Stimulated activated CD4-positive, alpha-beta T cell treated with anti-CD3 and anti-CD28 coated beads, Interleukin-1b, Interleukin-23, amount 100 ng/mL, for 4 hours (primary cell): ENCODE data around the gene SLC16A10.

Experiments
- DNase-seq, 2 donors: peaks; one replicate each; pipeline ENCODE4 v3.0.0-alpha.2; 2020; ENCODE audit warnings: low read depth in 2 of 2

SLC16A10 gene

DNA sequence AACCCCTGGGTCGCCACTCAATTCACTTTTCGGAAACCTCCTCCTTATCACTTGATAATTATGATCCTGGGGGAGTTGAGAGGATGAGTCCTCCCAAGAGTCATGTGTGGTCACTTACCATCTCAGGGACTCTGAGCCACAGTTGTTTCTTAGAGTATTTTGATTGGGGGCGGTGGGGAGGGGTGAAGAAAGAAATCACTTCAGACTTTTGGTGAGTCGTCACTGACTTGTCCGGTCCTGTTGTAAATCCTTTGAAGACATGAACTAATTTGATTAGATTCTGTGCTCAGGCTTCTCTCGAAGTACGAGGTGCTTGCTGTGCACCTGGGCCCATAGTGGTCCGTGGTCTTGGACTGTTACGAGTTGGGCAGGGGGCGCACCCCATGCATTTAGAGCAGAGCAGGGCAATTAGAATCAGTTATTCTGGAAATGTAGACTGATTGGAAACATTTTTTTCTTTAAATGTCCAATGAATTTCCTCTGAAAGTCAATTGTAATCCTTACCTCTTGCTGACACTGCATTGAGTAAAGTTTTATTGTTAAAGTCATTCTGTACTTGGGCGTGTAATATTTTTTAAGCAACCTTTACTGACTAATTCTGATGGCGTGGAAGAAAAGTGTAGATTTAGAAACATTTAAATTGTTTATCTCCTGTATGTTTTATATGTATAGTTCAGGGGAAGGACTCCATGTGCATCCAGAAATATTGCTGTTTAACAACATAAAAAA is 173.4 kb downstream of the SLC16A10 start:
- DNase-seq, result no peak

DNA sequence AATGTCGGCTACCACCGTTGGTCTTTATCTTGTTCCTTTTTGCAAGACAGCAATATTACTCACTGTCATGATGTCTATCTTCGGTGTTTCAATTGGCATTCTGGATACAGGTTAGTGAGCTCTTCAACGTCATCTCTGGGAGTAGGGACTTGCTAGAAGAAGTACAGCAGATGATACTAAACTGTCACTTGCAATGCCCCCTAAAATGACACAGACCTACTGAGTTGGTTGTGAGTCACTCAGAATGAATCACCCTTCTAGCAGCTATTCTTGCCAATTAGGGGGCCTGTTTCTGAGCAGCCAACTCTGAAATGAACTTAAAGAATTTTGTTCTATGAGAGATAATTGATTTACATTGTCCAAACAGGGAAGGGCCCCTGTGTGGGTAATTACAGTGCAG is 176.5 kb downstream of the SLC16A10 start:
- no peak for DNase-seq

DNA sequence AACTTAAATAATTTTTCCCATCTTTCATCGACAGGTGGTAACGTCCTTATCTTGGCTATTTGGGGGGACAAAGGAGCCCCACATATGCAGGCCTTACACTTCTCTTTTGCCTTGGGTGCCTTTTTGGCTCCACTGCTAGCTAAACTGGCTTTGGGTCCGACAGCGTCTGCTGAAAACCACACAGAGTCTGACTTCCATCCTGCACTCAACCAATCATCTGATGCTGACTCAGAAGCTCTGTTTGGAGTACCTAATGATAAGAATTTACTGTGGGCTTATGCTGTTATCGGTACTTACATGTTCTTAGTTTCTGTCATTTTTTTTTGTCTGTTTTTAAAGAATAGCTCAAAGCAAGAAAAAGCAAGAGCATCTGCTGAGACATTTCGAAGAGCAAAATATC is 178.5 kb downstream of the SLC16A10 start:
- no peak for DNase-seq

DNA sequence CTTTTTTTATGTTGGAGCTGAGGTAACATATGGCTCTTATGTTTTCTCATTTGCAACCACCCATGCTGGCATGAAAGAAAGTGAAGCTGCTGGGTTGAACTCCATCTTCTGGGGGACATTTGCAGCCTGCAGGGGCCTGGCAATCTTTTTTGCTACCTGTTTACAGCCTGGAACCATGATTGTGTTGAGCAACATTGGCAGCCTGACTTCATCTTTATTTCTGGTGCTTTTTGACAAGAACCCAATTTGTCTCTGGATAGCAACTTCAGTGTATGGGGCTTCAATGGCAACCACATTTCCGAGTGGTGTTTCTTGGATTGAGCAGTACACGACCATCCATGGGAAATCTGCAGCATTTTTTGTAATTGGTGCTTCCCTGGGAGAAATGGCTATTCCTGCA is 179.0 kb downstream of the SLC16A10 start:
- DNase-seq, result no peak

DNA sequence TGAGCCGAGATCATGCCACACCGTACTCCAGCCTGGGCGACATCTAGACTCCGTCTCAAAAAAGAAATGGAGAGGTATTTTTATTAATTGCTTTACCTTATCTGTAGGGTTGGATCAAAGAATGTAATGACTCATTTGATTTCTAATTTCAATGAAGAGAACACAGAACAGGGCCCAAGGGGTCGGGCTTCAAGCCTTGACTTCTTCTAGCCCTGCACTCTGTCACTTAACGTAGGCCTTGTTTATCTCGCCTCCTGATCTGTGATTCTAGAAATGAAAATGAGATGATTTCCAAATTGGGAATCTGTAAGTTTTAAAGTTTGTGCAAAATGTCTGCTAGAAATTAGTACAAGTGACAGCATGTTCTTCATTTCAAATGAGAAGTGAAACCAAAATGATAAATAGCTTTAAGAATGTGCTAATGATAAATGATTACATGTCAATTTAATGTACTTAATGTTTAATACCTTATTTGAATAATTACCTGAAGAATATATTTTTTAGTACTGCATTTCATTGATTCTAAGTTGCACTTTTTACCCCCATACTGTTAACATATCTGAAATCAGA is 180.5 kb downstream of the SLC16A10 start:
- no peak for DNase-seq

DNA sequence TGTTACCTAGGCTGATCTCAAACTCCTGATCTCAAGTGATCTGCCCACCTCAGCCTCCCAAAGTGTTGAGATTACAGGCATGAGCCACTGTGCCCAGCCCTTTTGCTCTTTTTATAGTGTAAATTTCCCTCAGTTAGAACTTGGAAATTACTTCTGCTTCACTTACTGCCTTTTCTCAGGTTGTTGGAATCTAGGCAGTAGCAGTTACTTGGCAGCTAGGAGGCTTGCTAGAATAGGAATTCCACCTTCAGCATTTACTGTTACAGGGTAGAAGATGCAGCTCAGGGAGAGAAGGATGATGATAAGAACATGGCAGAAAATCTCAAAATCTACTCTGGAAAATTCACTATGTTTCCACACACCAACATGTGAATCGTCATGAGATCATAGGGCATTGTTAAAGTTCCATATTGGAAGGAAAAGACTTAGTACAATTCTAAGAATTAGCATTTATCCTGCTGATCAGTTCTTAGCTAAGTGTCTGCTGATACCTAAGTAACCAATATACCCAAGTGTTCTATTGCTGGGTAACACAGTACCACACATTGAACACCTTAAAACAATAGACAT is 182.2 kb downstream of the SLC16A10 start:
- no peak for DNase-seq

DNA sequence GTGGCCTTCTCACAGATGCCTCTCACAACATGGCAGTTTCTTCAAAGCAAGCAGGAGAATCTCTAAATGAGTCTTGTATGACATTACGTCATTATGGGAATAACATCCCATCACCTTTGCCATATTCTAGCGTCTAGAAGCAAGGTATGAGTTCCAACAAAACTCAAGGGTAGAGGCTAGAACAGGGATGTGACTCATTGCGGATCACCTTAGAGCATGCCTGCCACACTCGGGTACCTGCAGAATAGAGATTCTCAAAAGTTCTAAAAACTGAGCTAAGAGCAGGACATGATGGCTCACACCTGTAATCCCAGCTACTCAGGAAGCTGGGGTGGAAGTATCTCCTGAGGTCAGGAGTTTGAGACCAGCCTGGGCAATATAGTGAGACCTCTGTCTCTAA is 182.8 kb downstream of the SLC16A10 start:
- DNase-seq, result no peak

DNA sequence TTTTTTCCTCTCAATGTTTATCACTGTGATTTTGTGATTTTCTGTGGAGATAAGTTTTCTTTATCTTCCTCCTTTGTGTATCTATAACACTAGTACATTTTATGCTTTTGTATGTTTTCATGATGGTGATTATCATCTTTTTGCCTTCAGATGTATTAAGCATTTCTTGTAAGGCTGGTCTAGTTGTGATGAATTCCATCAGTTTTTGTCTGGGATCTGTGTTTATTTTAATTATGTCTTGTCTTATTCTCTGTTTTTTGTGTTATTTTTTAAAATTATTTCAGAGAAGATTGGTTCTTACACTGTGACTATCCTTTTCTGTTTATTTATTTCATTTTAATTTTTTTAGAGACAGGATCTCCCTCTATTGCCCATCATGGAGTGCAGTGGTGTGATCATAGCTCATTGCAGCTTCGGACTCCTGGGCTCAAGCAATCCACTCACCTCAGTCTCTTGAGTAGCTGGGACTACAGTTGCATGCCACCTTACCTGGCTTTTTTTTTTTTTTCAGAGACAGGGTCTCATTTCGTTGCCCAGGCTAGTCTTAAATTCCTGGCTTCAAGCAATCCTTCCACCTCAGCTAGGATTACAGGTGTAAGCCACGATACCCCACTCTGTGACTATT is 187.4 kb downstream of the SLC16A10 start:
- no peak for DNase-seq

DNA sequence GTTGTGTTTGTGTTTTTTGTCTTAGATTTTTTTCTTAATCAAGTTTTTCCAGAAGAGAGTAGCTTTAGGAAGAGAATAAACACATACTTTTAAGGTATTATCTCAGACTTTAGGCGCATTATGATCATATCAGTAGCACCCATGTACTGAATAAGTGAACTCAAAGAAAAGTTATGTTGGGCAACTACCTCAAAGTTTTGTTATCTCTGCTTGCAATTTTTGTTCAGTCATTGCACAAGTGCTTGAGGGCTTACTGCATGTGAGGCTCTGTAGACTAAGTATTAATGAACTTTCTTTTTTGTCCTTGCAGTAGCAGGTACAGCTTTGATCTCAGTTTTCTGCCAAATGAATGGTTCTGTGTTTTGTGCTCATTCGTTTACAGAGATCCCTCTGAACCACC is 189.0 kb downstream of the SLC16A10 start:
- no peak for DNase-seq

DNA sequence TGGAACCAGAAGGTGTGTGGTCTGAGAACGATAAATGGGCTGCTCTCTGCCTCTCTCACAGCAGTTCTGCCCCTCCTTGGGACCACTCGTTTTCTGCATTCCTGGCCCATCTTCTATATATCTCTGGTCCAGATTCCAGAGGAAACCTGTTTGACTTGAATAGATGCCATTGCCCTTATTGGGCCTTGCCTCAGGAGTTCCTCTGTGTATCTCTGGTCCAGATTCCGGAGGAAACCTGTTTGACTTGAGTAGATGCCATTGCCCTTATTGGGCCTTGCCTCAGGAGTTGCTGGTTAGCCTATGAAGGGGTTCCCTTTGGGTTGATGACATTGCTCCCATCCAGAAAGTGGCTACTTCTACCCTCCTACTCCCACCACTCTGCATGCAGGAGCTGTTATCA is 189.4 kb downstream of the SLC16A10 start:
- DNase-seq, result no peak

DNA sequence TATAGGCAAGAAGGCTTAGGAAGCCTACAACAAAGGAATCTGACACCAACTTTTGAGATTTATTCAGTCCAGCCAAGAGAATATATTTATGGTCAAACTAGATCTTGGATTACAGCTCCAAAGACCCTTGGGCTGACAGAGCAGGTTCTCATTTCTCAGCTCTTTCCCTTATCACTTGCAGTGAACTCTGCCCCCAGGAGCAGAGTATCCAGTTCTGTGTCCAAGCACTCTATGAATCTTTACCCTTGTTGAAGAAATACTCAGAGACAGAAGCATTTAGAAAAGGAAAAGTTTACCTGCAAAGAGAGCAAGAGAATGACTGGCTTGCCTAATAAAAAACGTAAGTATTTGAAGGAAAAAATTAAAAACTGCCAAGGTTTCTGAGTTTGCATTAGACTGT is 190.5 kb downstream of the SLC16A10 start:
- DNase-seq, result no peak

DNA sequence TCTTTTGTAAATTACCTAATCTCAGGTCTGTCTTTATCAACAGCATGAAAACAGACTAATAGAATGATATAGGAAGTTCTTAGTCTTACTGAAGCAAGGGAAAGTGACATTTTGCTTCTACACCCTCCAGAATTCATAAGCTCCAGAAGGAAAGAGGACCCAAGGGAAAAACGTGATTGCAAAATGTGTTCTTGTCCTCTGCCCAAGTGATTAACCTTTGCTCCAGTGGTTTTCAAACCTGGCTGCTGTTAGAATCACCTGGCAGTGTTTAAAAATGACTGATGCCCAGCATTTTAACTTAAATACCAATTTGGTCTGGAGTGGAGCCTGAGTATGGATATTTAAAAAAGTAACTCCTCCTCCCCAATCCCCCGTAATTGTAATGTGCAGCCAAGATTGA is 191.4 kb downstream of the SLC16A10 start:
- DNase-seq, result no peak

DNA sequence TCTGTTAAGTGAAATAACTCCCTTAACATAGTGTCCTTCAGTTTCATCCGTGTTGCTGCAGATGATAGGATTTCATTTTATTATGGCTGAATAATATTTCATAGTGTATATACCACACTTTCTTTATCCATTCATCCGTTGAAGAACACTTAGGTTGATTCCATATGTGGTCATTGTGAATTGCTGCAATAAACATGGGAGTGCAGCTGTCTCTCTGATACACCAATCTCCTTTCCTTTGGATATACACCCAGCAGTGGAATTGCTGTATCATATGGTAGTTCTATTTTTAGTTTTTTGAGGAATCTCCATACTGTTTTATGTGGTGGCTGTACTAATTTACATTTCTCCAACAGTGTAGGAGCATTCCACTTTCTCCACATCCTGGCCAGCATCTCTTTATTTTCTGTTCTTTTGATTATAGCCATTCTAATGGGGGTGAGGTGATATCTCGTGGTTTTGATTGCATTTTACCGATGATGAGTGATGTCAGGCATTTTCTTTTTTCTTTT is 193.2 kb downstream of the SLC16A10 start:
- no peak for DNase-seq
